K562 (cell line): ENCODE data around the gene MND1. TPM values are rescaled to one million over a fixed set of nuclear protein-coding genes. Genes with fewer than 3 reads are reported as not detected.

Experiments used
- ATAC-seq: fragments of 200-7000 bp; cut with Tn5 transposase; 3 replicates; pipeline ENCODE4 v1.9.1; 2020; ENCODE audit warnings: moderate library complexity
- BruUV-seq: library from RNA; stranded (reverse); fragments of 400-500 nt; replicated peaks from 2 replicates; lab custom pipeline; 2021; lab: Mats Ljungman, UMichigan
- CTCF ChIA-PET: fragments of 300-600 bp; formaldehyde crosslinking; extraction: SDS; loops from one replicate; lab custom pipeline; 2021; ENCODE audit warnings: low intra/inter-chr PET ratio; lab: Yijun Ruan, JAX
- POLR2A ChIA-PET: fragments of 300-600, 350-650 bp; sonication (Branson Sonifier 250); formaldehyde crosslinking; extraction: SDS; loops from one replicate; lab custom pipeline; 2021; ENCODE audit warnings: antibody characterized with exemption, inconsistent platforms; lab: Yijun Ruan, JAX
- DNase-seq, 4 experiments: peaks; one replicate each; pipeline versions ENCODE4 v3.0.0 to v3.0.0-alpha.2; 2011 to 2018; ENCODE audit warnings: low spot score in 3 of 4, mixed read lengths in 3 of 4; ENCODE audit errors: extremely low read depth in 1 of 4
- FAIRE-seq: peaks from 2 replicates; lab custom pipeline; 2011; peaks lifted over from hg19 to GRCh38; lab: Jason Lieb, UNC
- H2AFZ ChIP-seq: 2 replicates; pipeline ENCODE4 v1.6.0; 2011; ENCODE audit warnings: low read depth, low read length, control low read depth, inconsistent platforms
- H3K27ac ChIP-seq: fragments of 200-600 bp; 3 replicates; pipeline ENCODE4 v1.8.0; 2011; ENCODE audit warnings: low read depth, mild to moderate bottlenecking, control low read depth, inconsistent platforms, low read length, moderate library complexity, mixed read lengths; ENCODE audit errors: extremely low read depth
- H3K27me3 ChIP-seq, 2 experiments: fragments of 300-600 bp in 1 of 2; 2 replicates in 1 of 2; 3 replicates in 1 of 2; pipeline versions ENCODE4 v1.6.0 to v1.8.0; 2011; ENCODE audit warnings: inconsistent platforms in 2 of 2, low read length in 2 of 2, mild to moderate bottlenecking in 1 of 2, mixed read lengths in 1 of 2, moderate library complexity in 1 of 2; ENCODE audit not compliant: control insufficient read depth in 2 of 2, insufficient read depth in 2 of 2
- H3K36me3 ChIP-seq: fragments of 300-600 bp; 3 replicates; pipeline ENCODE4 v1.8.0; 2011; ENCODE audit warnings: mild to moderate bottlenecking, low read length, inconsistent platforms; ENCODE audit not compliant: control insufficient read depth, insufficient read depth
- H3K4me1 ChIP-seq, 2 experiments: fragments of 200-600 bp in 1 of 2; replicated peaks in 1 of 2; 2 replicates in 1 of 2; 3 replicates in 1 of 2; pipeline versions ENCODE4 v1.5.1 to v1.8.0; 2011; ENCODE audit warnings: inconsistent platforms in 2 of 2, low read length in 2 of 2, mild to moderate bottlenecking in 1 of 2, mixed read lengths in 1 of 2, moderate library complexity in 1 of 2; ENCODE audit not compliant: control insufficient read depth in 2 of 2, insufficient read depth in 2 of 2
- H3K4me2 ChIP-seq: 2 replicates; pipeline ENCODE4 v1.6.1; 2011; ENCODE audit warnings: low read length, control low read depth, inconsistent platforms, mixed read lengths; ENCODE audit not compliant: insufficient read depth
- H3K4me3 ChIP-seq: fragments of 200-600 bp; sonication (generic), shearing (Covaris generic); 2 replicates; pipeline ENCODE4 v1.5.1; 2016; ENCODE audit warnings: control low read depth, inconsistent platforms
- H3K79me2 ChIP-seq: fragments of 200-600 bp; 3 replicates; pipeline ENCODE4 v1.8.0; 2011; ENCODE audit warnings: low read length, inconsistent platforms; ENCODE audit not compliant: control insufficient read depth, insufficient read depth
- H3K9ac ChIP-seq, 2 experiments: 2 replicates each; pipeline versions ENCODE4 v1.6.0 to v1.6.1; 2011; ENCODE audit warnings: low read depth in 2 of 2, low read length in 2 of 2, control low read depth in 1 of 2, inconsistent platforms in 1 of 2, mild to moderate bottlenecking in 1 of 2, mixed read lengths in 1 of 2; ENCODE audit not compliant: insufficient read depth in 1 of 2
- H3K9me1 ChIP-seq: one replicate; pipeline ENCODE4 v1.6.0; 2011; ENCODE audit warnings: inconsistent platforms, mild to moderate bottlenecking, low read length, moderate library complexity; ENCODE audit not compliant: control insufficient read depth, insufficient read depth
- H3K9me3 ChIP-seq: replicated peaks from 2 replicates; pipeline ENCODE4 v1.5.1; 2011; ENCODE audit warnings: low read depth, low read length, inconsistent platforms; ENCODE audit not compliant: control insufficient read depth, insufficient read depth
- H4K20me1 ChIP-seq: replicated peaks from 2 replicates; pipeline ENCODE4 v1.6.1; 2011; ENCODE audit warnings: low read length, inconsistent platforms, mixed read lengths; ENCODE audit not compliant: control insufficient read depth, insufficient read depth
- AFF4 ChIP-seq: sonication (generic); formaldehyde crosslinking; IDR thresholded peaks from 2 replicates; pipeline ENCODE4 v1.8.0; 2023; ENCODE audit warnings: mild to moderate bottlenecking, missing genetic modification reagents
- ARHGAP35 ChIP-seq: fragments of 450-650 bp; IDR thresholded peaks from 2 replicates; pipeline ENCODE4 v1.6.1; 2018; ENCODE audit not compliant: partially characterized antibody
- ATF7 ChIP-seq: fragments of 450-650 bp; IDR thresholded peaks from 2 replicates; pipeline ENCODE4 v1.7.1; 2014; ENCODE audit warnings: mild to moderate bottlenecking, moderate library complexity
- DACH1 ChIP-seq: fragments of 450-650 bp; IDR thresholded peaks from 2 replicates; pipeline ENCODE4 v1.6.1; 2018; ENCODE audit not compliant: partially characterized antibody
- FOXP1 ChIP-seq: sonication (generic); formaldehyde crosslinking; IDR thresholded peaks from 2 replicates; pipeline ENCODE4 v1.8.0; 2022; ENCODE audit warnings: mild to moderate bottlenecking, missing genetic modification reagents
- HMG20B ChIP-seq: fragments of 250-450 bp; sonication (Bioruptor Pico); IDR thresholded peaks from 2 replicates; pipeline ENCODE4 v1.5.0; 2021; ENCODE audit warnings: mild to moderate bottlenecking
- ILF3 ChIP-seq: fragments of 450-650 bp; IDR thresholded peaks from 2 replicates; pipeline ENCODE4 v1.6.1; 2018; ENCODE audit warnings: antibody characterized with exemption, mild to moderate bottlenecking, moderate library complexity, borderline replicate concordance
- JUN ChIP-seq, 2 experiments: sonication (generic) in 1 of 2; formaldehyde crosslinking in 1 of 2; IDR thresholded peaks; 2 replicates each; pipeline versions ENCODE4 v1.6.1 to v1.8.0; 2012 to 2022; ENCODE audit warnings: borderline replicate concordance in 2 of 2, mild to moderate bottlenecking in 2 of 2, improper control_type of control experiment in 1 of 2, low read depth in 1 of 2, low read length in 1 of 2, missing genetic modification reagents in 1 of 2
- KLF16 ChIP-seq: IDR thresholded peaks from 2 replicates; pipeline ENCODE4 v1.6.1; 2016; ENCODE audit warnings: antibody characterized with exemption
- PRMT5 ChIP-seq: sonication (generic); formaldehyde crosslinking; IDR thresholded peaks from 2 replicates; pipeline ENCODE4 v1.5.0; 2020; ENCODE audit warnings: missing genetic modification reagents
- PRPF4 ChIP-seq: fragments of 200-400 bp; formaldehyde crosslinking; IDR thresholded peaks from one replicate; pipeline ENCODE4 v1.6.1; 2017; ENCODE audit warnings: low read length, low read depth, mild to moderate bottlenecking; ENCODE audit not compliant: insufficient read depth, poor library complexity, severe bottlenecking
- SIRT6 ChIP-seq: IDR thresholded peaks from one replicate; pipeline ENCODE4 v1.6.1; 2012; ENCODE audit warnings: low read depth, mild to moderate bottlenecking, control low read depth, inconsistent platforms, low read length, moderate library complexity
- SMAD2 ChIP-seq: fragments of 150-350 bp; IDR thresholded peaks from 2 replicates; pipeline ENCODE4 v1.6.1; 2014; ENCODE audit warnings: low read depth, mild to moderate bottlenecking, low read length
- ZNF224 ChIP-seq: sonication (generic); formaldehyde crosslinking; IDR thresholded peaks from 2 replicates; pipeline ENCODE4 v1.8.0; 2022; ENCODE audit warnings: mild to moderate bottlenecking, missing genetic modification reagents
- WGBS: fragments of 100-300 bp; shearing (Covaris generic); methylation state at CpG from one replicate; pipeline ENCODE4 v1.1.6; 2016; ENCODE audit warnings: low coverage, mixed read lengths; ENCODE audit not compliant: insufficient coverage; ENCODE audit errors: missing lambda C conversion rate; 5-methylcytosine and 5-hydroxymethylcytosine counted together
- in situ Hi-C: fragments of 300-500 bp; cut with MboI; formaldehyde crosslinking; loops from 4 replicates; pipeline ENCODE4 v1.15.0; 2018; ENCODE audit warnings: inconsistent platforms, mixed read lengths
- intact Hi-C: fragments of 100-400 bp; cut with micrococcal nuclease; formaldehyde crosslinking; loops from 2 replicates; pipeline ENCODE4 v1.14.2; 2022
- polyA plus RNA-seq, 8 experiments: library from polyadenylated mRNA; depleted of rRNA in 4 of 8; stranded (reverse) in 5 of 8; unstranded in 3 of 8; fragments of >200 nt; fragmentation: Nextera tagmentation in 2 of 8; fragmentation: Illumina TruSeq in 1 of 8; extraction: Ambion mirVana in 2 of 8; extraction: Trizol in 1 of 8; gene quantifications; 2 replicates each; pipeline versions ENCODE4 v1.2.1 to v1.2.3, GENCODE V29; 2011 to 2014; ENCODE audit warnings: inconsistent platforms in 1 of 8, missing spikeins in 1 of 8
- total RNA-seq, 7 experiments: library from RNA; depleted of rRNA in 6 of 7; stranded (reverse); fragments of >200 nt in 6 of 7; fragmentation: Illumina TruSeq in 2 of 7; extraction: Trizol in 2 of 7; gene quantifications; 2 replicates each; pipeline versions ENCODE4 v1.2.1 to v1.2.3, GENCODE V29; 2011 to 2021; ENCODE audit warnings: low replicate concordance in 1 of 7
- TF ChIP-seq, protein P1 (sequence below), 2 experiments: fragments of 250-450 bp in 1 of 2; fragments of 450-650 bp in 1 of 2; sonication (Bioruptor Pico) in 1 of 2; IDR thresholded peaks; 2 replicates each; pipeline versions ENCODE4 v1.6.1 to v1.8.0; 2016 to 2021; ENCODE audit warnings: mild to moderate bottlenecking in 2 of 2, moderate library complexity in 2 of 2, missing compliant biosample characterization in 1 of 2, missing genetic modification characterization in 1 of 2
- TF ChIP-seq, protein P2 (sequence below): fragments of 450-650 bp; IDR thresholded peaks from 2 replicates; pipeline ENCODE4 v1.7.0; 2016; ENCODE audit warnings: borderline replicate concordance

Gene MND1
- total and polyA plus RNA-seq, 9 of the 15 experiments (the other 6 are each of a cell fraction or from before 2014, with no cell fraction given): 35.3 to 94.1 (median 59.9) TPM

GRCh38 chr4:153314915-153315314 is 29.6 kb upstream of the MND1 start:
- POLR2A ChIA-PET: no interaction called here
- H3K9me1 ChIP-seq: no peaks in the 10 kb centered on the region
- intact Hi-C loops: loop anchor here (5.0 kb wide), 2 partner anchors 108 to 228 kb away; no protein-coding TSS in a partner anchor
- FAIRE-seq (no peak), ATAC-seq (no peak), DNase-seq (no peak)
- WGBS: 27% methylated on average over 1 of the region's 1 CpG
- no peaks in the 10 kb centered on the region for H3K79me2 ChIP-seq
- TF ChIP-seq FOXP1 (CRISPR knock-in tag) (no peak), KLF16 (no peak), ARHGAP35 (no peak), PRMT5 (CRISPR knock-in tag) (no peak), HMG20B (CRISPR knock-in tag) (no peak), ILF3 (no peak), ZNF224 (CRISPR knock-in tag) (no peak), SIRT6 (no peak), AFF4 (CRISPR knock-in tag) (no peak), JUN (IDR thresholded peaks at IDR 0.05; ENCODE audit: borderline replicate concordance, low read depth, low read length) (no peak), JUN (CRISPR knock-in tag; IDR thresholded peaks at IDR 0.05; ENCODE audit: borderline replicate concordance) (no peak), ATF7 (no peak), PRPF4 (no peak), DACH1 (no peak), SMAD2 (no peak)
- TF ChIP-seq, protein P1, sequence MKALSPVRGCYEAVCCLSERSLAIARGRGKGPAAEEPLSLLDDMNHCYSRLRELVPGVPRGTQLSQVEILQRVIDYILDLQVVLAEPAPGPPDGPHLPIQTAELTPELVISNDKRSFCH (CRISPR knock-in tag; IDR thresholded peaks at IDR 0.05): no peak
- TF ChIP-seq, protein P1 (tag; IDR thresholded peaks at IDR 0.05): no peak
- TF ChIP-seq, protein P2, sequence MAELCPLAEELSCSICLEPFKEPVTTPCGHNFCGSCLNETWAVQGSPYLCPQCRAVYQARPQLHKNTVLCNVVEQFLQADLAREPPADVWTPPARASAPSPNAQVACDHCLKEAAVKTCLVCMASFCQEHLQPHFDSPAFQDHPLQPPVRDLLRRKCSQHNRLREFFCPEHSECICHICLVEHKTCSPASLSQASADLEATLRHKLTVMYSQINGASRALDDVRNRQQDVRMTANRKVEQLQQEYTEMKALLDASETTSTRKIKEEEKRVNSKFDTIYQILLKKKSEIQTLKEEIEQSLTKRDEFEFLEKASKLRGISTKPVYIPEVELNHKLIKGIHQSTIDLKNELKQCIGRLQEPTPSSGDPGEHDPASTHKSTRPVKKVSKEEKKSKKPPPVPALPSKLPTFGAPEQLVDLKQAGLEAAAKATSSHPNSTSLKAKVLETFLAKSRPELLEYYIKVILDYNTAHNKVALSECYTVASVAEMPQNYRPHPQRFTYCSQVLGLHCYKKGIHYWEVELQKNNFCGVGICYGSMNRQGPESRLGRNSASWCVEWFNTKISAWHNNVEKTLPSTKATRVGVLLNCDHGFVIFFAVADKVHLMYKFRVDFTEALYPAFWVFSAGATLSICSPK: no peak
- no peak overlapping the region for H3K4me3 ChIP-seq
- no peaks in the 10 kb centered on the region for H3K4me1 ChIP-seq
- in situ Hi-C loops: loop anchor here (25.0 kb wide), 1 partner anchor 478 kb away; no protein-coding TSS in a partner anchor
- no peaks in the 10 kb centered on the region for H3K36me3 ChIP-seq
- peaks cover 0 to 3% of the 10 kb centered on the region in 2 experiments; a peak in 3 of 5 replicates for H3K27me3 ChIP-seq
- H2AFZ ChIP-seq: no peak overlapping the region
- H4K20me1 ChIP-seq: no peaks in the 10 kb centered on the region
- no peak overlapping the region for H3K9ac ChIP-seq
- H3K4me2 ChIP-seq: no peak overlapping the region
- CTCF ChIA-PET: no interaction called here
- no peak overlapping the region for H3K27ac ChIP-seq
- no TSS peak for BruUV-seq
- H3K9me3 ChIP-seq: no peaks in the 10 kb centered on the region
